ENCODE data around the gene PRKCA.
"Not testable (repeated sequence)": the region's sequence is repeated elsewhere in the genome, so short reads cannot be mapped to it uniquely, and the experiment has no call there.

PRKCA gene

GRCh38 chr17:66483906-66484305 lies 181.5 kb downstream of the PRKCA start:
- H3K4me3 ChIP-seq (replicated peaks; ENCODE audit: low read depth, low read length): no peak overlapping the region
- TF ChIP-seq CTCF (IDR thresholded peaks at IDR 0.05; ENCODE audit: low read length, missing control alignments): no peak
- no peak for DNase-seq (ENCODE audit: low read depth)

GRCh38 chr17:66485309-66485947 lies 183.0 kb downstream of the PRKCA start:
- no peak overlapping the region for H3K4me3 ChIP-seq (replicated peaks; ENCODE audit: low read depth, low read length)
- no peak for TF ChIP-seq CTCF (IDR thresholded peaks at IDR 0.05; ENCODE audit: low read length, missing control alignments)
- DNase-seq (ENCODE audit: low read depth): no peak

- no peak for DNase-seq (ENCODE audit: low read depth)
- no peak for TF ChIP-seq CTCF (IDR thresholded peaks at IDR 0.05; ENCODE audit: low read length, missing control alignments)
- H3K4me3 ChIP-seq (replicated peaks; ENCODE audit: low read depth, low read length): no peak overlapping the region
Measured at GRCh38 chr17:66487121-66487520, 184.7 kb downstream of the PRKCA start.

- no peak overlapping the region for H3K4me3 ChIP-seq (replicated peaks; ENCODE audit: low read depth, low read length)
- no peak for DNase-seq (ENCODE audit: low read depth)
- TF ChIP-seq CTCF (IDR thresholded peaks at IDR 0.05; ENCODE audit: low read length, missing control alignments): no peak
Measured at GRCh38 chr17:66487981-66488468, 185.6 kb downstream of the PRKCA start.

- no peak for DNase-seq (ENCODE audit: low read depth)
- no peak for TF ChIP-seq CTCF (IDR thresholded peaks at IDR 0.05; ENCODE audit: low read length, missing control alignments)
- no peak overlapping the region for H3K4me3 ChIP-seq (replicated peaks; ENCODE audit: low read depth, low read length)
Measured at GRCh38 chr17:66488864-66489263, 186.5 kb downstream of the PRKCA start.

- not testable (repeated sequence) for DNase-seq (ENCODE audit: low read depth); H3K4me3 ChIP-seq (replicated peaks; ENCODE audit: low read depth, low read length)
Measured at GRCh38 chr17:66489576-66489975, 187.2 kb downstream of the PRKCA start.

- DNase-seq (ENCODE audit: low read depth): no peak
- TF ChIP-seq CTCF (IDR thresholded peaks at IDR 0.05; ENCODE audit: low read length, missing control alignments): no peak
- H3K4me3 ChIP-seq (replicated peaks; ENCODE audit: low read depth, low read length): no peak overlapping the region
Measured at GRCh38 chr17:66491213-66491612, 188.8 kb downstream of the PRKCA start.
